ENCODE data around the gene PGAP2.

PGAP2 gene

GRCh38 chr11:3843326-3843725 lies 35.0 kb downstream of the PGAP2 start:
- POLR2A ChIA-PET: interaction anchor here (1.3 kb wide), 1 partner anchor 11 kb away, joined by 5 read pairs; no protein-coding TSS in a partner anchor
- peaks cover 0 to 5% of the 10 kb centered on the region in 2 experiments; a peak in 1 of 3 replicates for H3K36me3 ChIP-seq (ENCODE audit: control insufficient read depth in 2 of 2, insufficient read depth in 1 of 2, low read length in 2 of 2)
- no peaks in the 10 kb centered on the region for H3K4me1 ChIP-seq (ENCODE audit: control insufficient read depth, insufficient read depth, low read length)
- no peak overlapping the region for H3K27ac ChIP-seq (ENCODE audit: extremely low read depth, low read depth, low read length)
- H3K9me3 ChIP-seq (ENCODE audit: control insufficient read depth, insufficient read depth, low read depth, low read length): no peaks in the 10 kb centered on the region
- no peak overlapping the region for H3K4me3 ChIP-seq (ENCODE audit: low read depth, low read length)
- TF ChIP-seq SP7 (tag by site-specific recombination; IDR thresholded peaks at IDR 0.05) (no peak), ZNF529 (tag by site-specific recombination; IDR thresholded peaks at IDR 0.05; ENCODE audit: insufficient replicate concordance) (no peak), ZNF362 (tag by site-specific recombination; IDR thresholded peaks at IDR 0.05) (no peak), ZSCAN5A (tag by site-specific recombination; IDR thresholded peaks at IDR 0.05) (no peak), ZSCAN30 (tag by site-specific recombination; IDR thresholded peaks at IDR 0.05) (no peak), ZNF692 (tag by site-specific recombination; IDR thresholded peaks at IDR 0.05) (no peak), ZFHX2 (tag by site-specific recombination; conservative IDR thresholded peaks at IDR 0.05) (no peak), SP2 (tag by site-specific recombination; IDR thresholded peaks at IDR 0.05) (no peak), ZNF473 (tag by site-specific recombination; IDR thresholded peaks at IDR 0.05) (no peak), ZNF791 (tag by site-specific recombination; IDR thresholded peaks at IDR 0.05) (no peak), ZNF561 (tag by site-specific recombination; IDR thresholded peaks at IDR 0.05; ENCODE audit: borderline replicate concordance) (no peak)
- CTCF ChIA-PET: interaction anchor here (0.5 to 19.6 kb wide), 7 partner anchors 7 to 227 kb away, joined by 4 to 589 read pairs (median 5); partner anchors contain the start of gene STIM1

- no peaks in the 10 kb centered on the region for H3K9me3 ChIP-seq (ENCODE audit: control insufficient read depth, insufficient read depth, low read depth, low read length)
- CTCF ChIA-PET: interaction anchor here (1.6 to 19.6 kb wide), 2 partner anchors 9 to 225 kb away, joined by 14 to 589 read pairs; partner anchors contain the start of gene STIM1
- no peaks in the 10 kb centered on the region for H3K36me3 ChIP-seq (ENCODE audit: control insufficient read depth in 2 of 2, insufficient read depth in 1 of 2, low read length in 2 of 2)
- H3K4me3 ChIP-seq (ENCODE audit: low read depth, low read length): no peak overlapping the region
- no peak overlapping the region for H3K27ac ChIP-seq (ENCODE audit: extremely low read depth, low read depth, low read length)
- POLR2A ChIA-PET: no interaction called here
- no peaks in the 10 kb centered on the region for H3K4me1 ChIP-seq (ENCODE audit: control insufficient read depth, insufficient read depth, low read length)
- TF ChIP-seq PRDM10 (tag by site-specific recombination; IDR thresholded peaks at IDR 0.05) (no peak), ZNF610 (tag by site-specific recombination; IDR thresholded peaks at IDR 0.05; ENCODE audit: borderline replicate concordance) (no peak), ZNF16 (tag by site-specific recombination; IDR thresholded peaks at IDR 0.05; ENCODE audit: low read depth) (no peak), GLIS1 (tag by site-specific recombination; IDR thresholded peaks at IDR 0.05) (no peak), CTCF (tag by site-specific recombination; IDR thresholded peaks at IDR 0.05) (no peak), ZNF223 (tag by site-specific recombination; IDR thresholded peaks at IDR 0.05) (no peak), ZNF114 (tag by site-specific recombination; IDR thresholded peaks at IDR 0.05) (no peak), ZNF423 (tag by site-specific recombination; IDR thresholded peaks at IDR 0.05) (no peak), PATZ1 (tag by site-specific recombination; IDR thresholded peaks at IDR 0.05) (no peak), ZNF626 (tag by site-specific recombination; IDR thresholded peaks at IDR 0.05) (no peak), ZNF19 (tag by site-specific recombination; IDR thresholded peaks at IDR 0.05; ENCODE audit: low read depth) (no peak), RBAK (tag by site-specific recombination; IDR thresholded peaks at IDR 0.05) (no peak)
These were observed 36.9 kb downstream of the PGAP2 start for GRCh38 chr11:3845246-3845645.
